GM23338 (cell line): ENCODE results near the gene TPSB2. TPM values are rescaled to one million over a fixed set of nuclear protein-coding genes. Genes with fewer than 3 reads are reported as not detected.

Experiments used
- ATAC-seq: fragments of 200-7000 bp; cut with Tn5 transposase; 3 replicates; pipeline ENCODE4 v1.9.1; 2020
- DNase-seq: peaks from one replicate; pipeline ENCODE4 v3.0.0-alpha.2; 2015; ENCODE audit warnings: low spot score
- H2AFZ ChIP-seq: fragments of 200-600 bp; sonication (generic); 2 replicates; pipeline ENCODE4 v1.8.0; 2016; ENCODE audit warnings: antibody characterized with exemption, mild to moderate bottlenecking, moderate library complexity
- H3F3A ChIP-seq: fragments of 200-600 bp; sonication (generic); replicated peaks from 2 replicates; pipeline ENCODE4 v1.8.0; 2017; ENCODE audit warnings: antibody characterized with exemption, mixed run types, low read depth
- H3K27ac ChIP-seq: fragments of 200-600 bp; sonication (generic); 2 replicates; pipeline ENCODE4 v1.6.1; 2016; ENCODE audit warnings: low read depth
- H3K27me3 ChIP-seq: fragments of 200-600 bp; sonication (generic); 2 replicates; pipeline ENCODE4 v1.8.0; 2016; ENCODE audit warnings: mild to moderate bottlenecking, mixed run types, moderate library complexity; ENCODE audit not compliant: insufficient read depth
- H3K36me3 ChIP-seq: fragments of 200-600 bp; sonication (generic); 2 replicates; pipeline ENCODE4 v1.8.0; 2016; ENCODE audit warnings: mild to moderate bottlenecking; ENCODE audit not compliant: insufficient read depth
- H3K4me1 ChIP-seq: fragments of 200-600 bp; sonication (generic); 2 replicates; pipeline ENCODE4 v1.8.0; 2016; ENCODE audit warnings: mild to moderate bottlenecking, moderate library complexity; ENCODE audit not compliant: insufficient read depth
- H3K4me2 ChIP-seq: fragments of 200-600 bp; sonication (generic); 2 replicates; pipeline ENCODE4 v1.7.1; 2017; ENCODE audit warnings: mixed run types
- H3K4me3 ChIP-seq: fragments of 200-600 bp; sonication (generic); 2 replicates; pipeline ENCODE4 v1.6.1; 2016; ENCODE audit warnings: mixed run types
- H3K79me2 ChIP-seq: fragments of 200-600 bp; sonication (generic); replicated peaks from 2 replicates; pipeline ENCODE4 v1.8.0; 2017; ENCODE audit warnings: mild to moderate bottlenecking; ENCODE audit not compliant: insufficient read depth
- H3K9me2 ChIP-seq: fragments of 200-600 bp; sonication (generic); 2 replicates; pipeline ENCODE4 v1.8.0; 2017; ENCODE audit not compliant: insufficient read depth
- H4K20me1 ChIP-seq: fragments of 200-600 bp; sonication (generic); replicated peaks from 2 replicates; pipeline ENCODE4 v1.8.0; 2017; ENCODE audit warnings: mild to moderate bottlenecking; ENCODE audit not compliant: insufficient read depth
- H3K27ac Mint-ChIP-seq: 2 replicates; pipeline ENCODE4 v1.8.0; 2020; ENCODE audit warnings: inconsistent platforms, mild to moderate bottlenecking, moderate library complexity, mixed read lengths
- H3K27me3 Mint-ChIP-seq: 3 replicates; pipeline ENCODE4 v1.8.0; 2022; ENCODE audit warnings: low read depth, mild to moderate bottlenecking, moderate library complexity, mixed read lengths, inconsistent platforms; ENCODE audit not compliant: insufficient read depth, poor library complexity
- H3K36me3 Mint-ChIP-seq: 3 replicates; pipeline ENCODE4 v1.8.0; 2021; ENCODE audit warnings: low read depth, mild to moderate bottlenecking, inconsistent platforms, moderate library complexity, mixed read lengths
- H3K4me1 Mint-ChIP-seq: 3 replicates; pipeline ENCODE4 v1.8.0; 2020; ENCODE audit warnings: mild to moderate bottlenecking, inconsistent platforms, mixed read lengths
- H3K4me3 Mint-ChIP-seq: 3 replicates; pipeline ENCODE4 v1.8.0; 2021; ENCODE audit warnings: moderate library complexity, mild to moderate bottlenecking, inconsistent platforms, mixed read lengths
- H3K9me3 Mint-ChIP-seq: 3 replicates; pipeline ENCODE4 v1.8.0; 2020; ENCODE audit warnings: moderate library complexity, mild to moderate bottlenecking, inconsistent platforms, mixed read lengths
- CREB1 ChIP-seq: fragments of 250-450 bp; sonication (Bioruptor Pico); IDR thresholded peaks from 2 replicates; pipeline ENCODE4 v1.5.0; 2020; ENCODE audit warnings: low read depth, mild to moderate bottlenecking, moderate library complexity
- CTCF ChIP-seq, 2 experiments: fragments of 200-600 bp in 1 of 2; sonication (generic) in 1 of 2; conservative IDR thresholded peaks; 2 replicates each; pipeline versions ENCODE4 v1.5.1 to v1.6.1; 2016 to 2017; ENCODE audit warnings: antibody characterized with exemption in 2 of 2, low read depth in 2 of 2, mild to moderate bottlenecking in 2 of 2, moderate library complexity in 1 of 2
- ETS1 ChIP-seq: IDR thresholded peaks from 2 replicates; pipeline ENCODE4 v1.6.1; 2016; ENCODE audit warnings: antibody characterized with exemption
- EZH2 ChIP-seq: fragments of 200-600 bp; sonication (generic); IDR thresholded peaks from one replicate; pipeline ENCODE4 v1.8.0; 2017; ENCODE audit warnings: antibody characterized with exemption, mild to moderate bottlenecking, low read depth; ENCODE audit not compliant: unreplicated experiment
- EZH2phosphoT487 ChIP-seq: fragments of 200-600 bp; sonication (generic); IDR thresholded peaks from one replicate; pipeline ENCODE4 v1.8.1; 2018; ENCODE audit warnings: antibody characterized with exemption; ENCODE audit not compliant: unreplicated experiment
- JUNB ChIP-seq: IDR thresholded peaks from one replicate; pipeline ENCODE4 v1.6.1; 2016; ENCODE audit warnings: antibody characterized with exemption; ENCODE audit not compliant: unreplicated experiment
- NANOG ChIP-seq: IDR thresholded peaks from 2 replicates; pipeline ENCODE4 v1.6.1; 2016; ENCODE audit warnings: antibody characterized with exemption, borderline replicate concordance
- POLR2AphosphoS5 ChIP-seq: IDR thresholded peaks from 2 replicates; pipeline ENCODE4 v1.6.1; 2016; ENCODE audit warnings: antibody characterized with exemption, low read depth
- REST ChIP-seq: IDR thresholded peaks from one replicate; pipeline ENCODE4 v1.6.1; 2018; ENCODE audit warnings: antibody characterized with exemption; ENCODE audit not compliant: unreplicated experiment
- STAT1 ChIP-seq: IDR thresholded peaks from one replicate; pipeline ENCODE4 v1.6.1; 2016; ENCODE audit warnings: antibody characterized with exemption; ENCODE audit not compliant: unreplicated experiment
- ZNF114 ChIP-seq: fragments of 250-450 bp; sonication (Bioruptor Pico); IDR thresholded peaks from 2 replicates; pipeline ENCODE4 v1.5.0; 2020; ENCODE audit warnings: mild to moderate bottlenecking, moderate library complexity
- ZNF331 ChIP-seq: fragments of 250-450 bp; sonication (Bioruptor Pico); IDR thresholded peaks from 2 replicates; pipeline ENCODE4 v1.5.0; 2020; ENCODE audit warnings: low read depth, mild to moderate bottlenecking, moderate library complexity
- ZNF462 ChIP-seq: fragments of 250-450 bp; sonication (Bioruptor Pico); IDR thresholded peaks from 2 replicates; pipeline ENCODE4 v1.5.0; 2020; ENCODE audit warnings: mild to moderate bottlenecking, moderate library complexity
- polyA plus RNA-seq: library from polyadenylated mRNA; unstranded; fragments of >200 nt; fragmentation: Nextera tagmentation; extraction: Ambion mirVana; gene quantifications from 2 replicates; pipeline ENCODE4 v1.2.1, GENCODE V29; 2016
- total RNA-seq: library from RNA; depleted of rRNA; stranded (reverse); fragments of >200 nt; shearing (Covaris generic); gene quantifications from 2 replicates; pipeline ENCODE4 v1.2.3, GENCODE V29; 2014

The TPSB2 gene
- total and polyA plus RNA-seq, 2 experiments from 2014 or later: 0.23 TPM; not detected in 1

- H3K27me3 Mint-ChIP-seq: peaks cover 7% of the 10 kb centered on the region
- H3K36me3 Mint-ChIP-seq: no peaks in the 10 kb centered on the region
- H2AFZ ChIP-seq: no peak overlapping the region
- no peaks in the 10 kb centered on the region for H3K27me3 ChIP-seq
- DNase-seq: no peak
- no peaks in the 10 kb centered on the region for H3K4me1 Mint-ChIP-seq
- no peaks in the 10 kb centered on the region for H3K9me2 ChIP-seq
- no peak overlapping the region for H3K4me3 ChIP-seq
- H3K4me2 ChIP-seq: no peak overlapping the region
- TF ChIP-seq ZNF331 (CRISPR knock-in tag): no peak
- no peak for TF ChIP-seq REST
- TF ChIP-seq EZH2: no peak
- TF ChIP-seq JUNB: no peak
- no peak for TF ChIP-seq POLR2AphosphoS5
- TF ChIP-seq ZNF114 (CRISPR knock-in tag): no peak
- no peak for TF ChIP-seq NANOG
- no peak for TF ChIP-seq ETS1
- TF ChIP-seq STAT1: no peak
- no peak for TF ChIP-seq CTCF (conservative IDR thresholded peaks at IDR 0.05; ENCODE audit: low read depth in 2 of 2)
- no peak for TF ChIP-seq EZH2phosphoT487
- no peak for TF ChIP-seq CREB1
- TF ChIP-seq ZNF462 (CRISPR knock-in tag): no peak
- H3K27ac ChIP-seq: no peak overlapping the region
- no peak overlapping the region for H3K4me3 Mint-ChIP-seq
- ATAC-seq: no peak
- H3K27ac Mint-ChIP-seq: no peak overlapping the region
- H3K36me3 ChIP-seq: no peaks in the 10 kb centered on the region
- H3F3A ChIP-seq: no peaks in the 10 kb centered on the region
- H4K20me1 ChIP-seq: no peaks in the 10 kb centered on the region; the same call in 1 of the 2 replicates
- H3K79me2 ChIP-seq: no peaks in the 10 kb centered on the region
- H3K9me3 Mint-ChIP-seq: no peaks in the 10 kb centered on the region
- H3K4me1 ChIP-seq: no peaks in the 10 kb centered on the region
Measured at GRCh38 chr16:1216296-1216619, 13.7 kb downstream of the TPSB2 start.
